Activated T-cell treated with anti-CD3 and anti-CD28 coated beads, Interleukin-2, amount 50 U/mL, for 48 hours (primary cell): ENCODE data around the gene HCN1.

ENCODE experiments used
- DNase-seq, 2 experiments: peaks; one replicate each; pipeline ENCODE4 v3.0.0-alpha.2; 2020

The HCN1 gene

GRCh38 chr5:45274241-45274640, 421.9 kb downstream of the HCN1 start:
- no peak for DNase-seq

GRCh38 chr5:45271626-45272025, 424.6 kb downstream of the HCN1 start:
- no peak for DNase-seq

GRCh38 chr5:45264447-45264846, 431.7 kb downstream of the HCN1 start:
- DNase-seq = no peak

DNA sequence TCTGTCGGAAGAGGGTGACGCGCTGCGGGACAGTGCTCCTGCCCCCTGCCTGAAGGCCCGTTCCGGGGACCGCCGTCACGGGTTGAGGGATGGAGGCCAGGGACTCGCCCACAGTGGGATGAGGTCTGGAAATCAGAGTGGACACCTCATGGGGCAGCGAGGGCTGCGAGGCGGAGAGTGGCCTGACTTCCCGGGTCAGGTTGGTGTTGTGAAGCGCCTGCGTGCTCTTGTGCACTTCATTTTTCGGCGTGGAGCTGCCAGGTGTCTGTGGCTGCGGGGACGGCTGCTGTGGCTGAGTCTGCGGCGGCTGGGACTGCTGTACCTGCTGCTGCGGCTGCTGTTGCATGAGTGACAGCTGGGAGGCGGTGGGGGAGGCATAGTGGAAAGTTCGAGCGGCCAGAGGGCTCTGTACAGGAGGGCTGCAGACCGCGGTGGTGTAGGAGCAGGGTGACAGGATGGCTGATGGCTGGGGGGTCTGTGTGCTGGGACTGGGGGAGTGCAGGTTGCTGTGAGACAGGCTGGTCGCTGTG, 434.1 kb downstream of the HCN1 start:
- no peak for DNase-seq

DNA sequence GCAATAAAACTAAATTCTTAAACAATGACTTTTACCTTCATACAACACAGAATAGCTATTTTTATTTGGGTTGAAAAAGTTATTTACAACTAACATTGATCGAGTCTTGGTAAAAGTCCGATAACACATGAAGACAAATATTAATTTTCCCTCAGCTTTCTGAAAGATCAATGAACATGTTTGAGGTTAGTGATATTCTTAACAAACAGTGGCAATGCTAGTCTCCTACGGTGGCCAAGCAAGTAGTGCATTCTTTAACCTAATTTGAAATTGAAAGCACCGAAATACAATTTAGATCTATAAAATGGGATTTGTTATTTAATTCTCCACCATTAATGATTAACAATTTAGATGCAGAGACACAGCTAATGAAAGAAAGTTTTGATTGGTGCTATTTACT, 435.1 kb downstream of the HCN1 start:
- no peak for DNase-seq

- no peak for DNase-seq
These were observed 435.9 kb downstream of the HCN1 start for GRCh38 chr5:45260292-45260691.

DNA sequence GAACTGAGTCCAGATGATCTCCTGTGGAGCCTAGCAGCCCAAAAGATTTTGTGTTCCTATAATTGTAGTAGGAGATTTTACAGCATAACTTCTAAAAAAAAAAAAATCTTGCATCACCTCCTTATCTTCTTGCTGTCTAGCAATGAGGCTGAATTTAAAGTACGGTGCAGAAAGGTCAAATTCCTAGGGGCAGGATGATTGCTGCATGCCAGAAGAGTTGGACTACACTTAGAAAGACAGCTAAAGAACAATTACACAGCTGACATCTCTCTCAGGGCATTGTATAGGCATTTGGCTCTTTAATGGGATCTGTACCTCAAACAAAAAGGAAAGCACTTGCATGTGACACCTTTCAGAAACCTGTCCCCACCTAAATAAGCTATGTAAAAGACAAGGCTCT, 443.2 kb downstream of the HCN1 start:
- DNase-seq = no peak

DNA sequence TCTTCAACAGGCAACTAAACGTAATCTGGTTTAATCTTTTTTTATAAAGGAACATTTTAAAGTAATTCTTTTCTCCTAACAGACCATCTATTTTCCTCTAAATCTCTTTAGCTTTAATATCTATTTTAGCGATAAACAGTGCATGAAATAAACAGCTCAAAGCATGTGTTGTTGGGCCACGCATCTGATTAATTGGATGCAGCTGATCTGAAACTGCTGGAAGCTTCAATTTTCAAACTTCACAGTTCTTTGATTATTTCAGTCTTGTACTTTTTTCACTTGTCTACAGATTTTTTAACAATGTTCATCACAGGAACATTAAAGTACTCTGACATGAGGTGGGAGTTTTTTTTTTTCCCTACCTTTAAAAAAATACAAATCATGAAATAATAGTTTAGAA, 443.6 kb downstream of the HCN1 start:
- no peak for DNase-seq

DNA sequence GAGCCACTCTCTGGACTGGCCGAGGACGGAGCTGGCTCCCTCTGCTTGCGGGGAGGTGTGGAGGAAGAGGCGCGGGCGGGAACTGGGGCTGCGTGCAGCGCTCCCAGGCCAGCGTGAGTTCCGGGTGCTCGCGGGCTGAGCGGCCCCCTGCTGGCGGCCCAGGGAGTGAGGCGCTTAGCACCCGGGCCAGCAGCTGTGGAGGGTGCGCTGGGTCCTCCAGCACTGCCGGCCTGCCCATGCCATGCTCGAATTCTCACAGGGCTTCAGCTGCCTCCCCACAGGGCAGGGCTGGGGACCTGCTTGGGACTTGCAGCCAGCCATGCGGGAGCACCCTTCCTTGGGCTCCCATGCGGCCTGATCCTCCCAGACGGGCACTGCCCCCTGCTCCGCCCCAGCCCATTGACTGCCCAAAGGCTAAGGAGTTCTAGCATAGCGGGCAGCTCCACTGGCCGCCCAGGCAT, 470.6 kb downstream of the HCN1 start:
- no peak for DNase-seq

DNA sequence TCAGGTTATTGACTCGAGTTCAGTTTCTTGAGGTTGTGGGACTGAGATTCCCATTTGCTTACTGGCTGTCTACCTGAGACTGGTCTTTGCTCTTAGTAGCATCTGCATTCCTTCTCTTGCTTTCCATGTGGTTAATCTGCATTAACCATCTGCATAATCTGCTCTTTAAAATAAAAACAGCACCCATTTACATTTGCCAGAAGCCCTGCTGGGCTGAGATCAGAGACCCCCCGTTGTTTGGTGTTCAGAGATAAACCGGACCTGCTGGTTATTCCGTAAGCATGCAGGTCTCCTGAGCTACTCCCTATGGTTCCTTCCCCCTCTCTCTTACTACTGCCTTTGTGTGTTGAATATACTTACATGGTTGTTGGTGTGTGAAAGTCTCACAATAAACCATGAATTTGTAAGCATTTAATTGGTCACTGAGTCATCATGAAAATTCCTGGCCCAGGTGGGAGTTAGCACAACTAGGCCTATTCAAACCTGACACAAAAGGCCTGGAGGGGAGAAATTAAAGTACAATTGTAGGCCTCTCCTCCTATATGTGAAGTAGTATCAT, 490.7 kb downstream of the HCN1 start:
- DNase-seq = no peak
